Panc1 (cell line): ENCODE measurements around the gene NR2E1. TPM values are rescaled to one million over a fixed set of nuclear protein-coding genes. Genes with fewer than 3 reads are reported as not detected.

ENCODE experiments used
- ATAC-seq: fragments of 200-7000 bp; cut with Tn5 transposase; 2 replicates; pipeline ENCODE4 v1.9.1; 2020; ENCODE audit warnings: mild to moderate bottlenecking, moderate library complexity
- BruUV-seq: library from RNA; stranded (reverse); fragments of 400-500 nt; replicated peaks from 2 replicates; lab custom pipeline; 2021; lab: Mats Ljungman, UMichigan
- CTCF ChIA-PET: fragments of 300-600 bp; sonication (Branson Sonifier 250); formaldehyde crosslinking; loops from one replicate; lab custom pipeline; 2022; ENCODE audit warnings: antibody characterized with exemption; lab: Charles Lee
- POLR2A ChIA-PET: fragments of 300-600 bp; sonication (Branson Sonifier 250); formaldehyde crosslinking; loops from one replicate; lab custom pipeline; 2022; ENCODE audit warnings: antibody characterized with exemption; lab: Charles Lee
- DNase-seq: peaks from one replicate; pipeline ENCODE4 v3.0.0-alpha.2; 2010; ENCODE audit warnings: low read depth, low spot score
- H3K27ac ChIP-seq: 2 replicates; pipeline ENCODE4 v1.5.1; 2011; ENCODE audit warnings: mild to moderate bottlenecking, low read length, inconsistent platforms
- H3K27me3 ChIP-seq: fragments of 200-500 bp; sonication (Bioruptor generic); 2 replicates; pipeline ENCODE4 v1.6.0; 2014; ENCODE audit warnings: low read length, inconsistent platforms; ENCODE audit not compliant: control insufficient read depth, insufficient read depth
- H3K36me3 ChIP-seq: fragments of 200-500 bp; sonication (Bioruptor generic); 2 replicates; pipeline ENCODE4 v1.5.1; 2014; ENCODE audit warnings: inconsistent platforms, mild to moderate bottlenecking, low read length, moderate library complexity; ENCODE audit not compliant: control insufficient read depth, insufficient read depth
- H3K4me1 ChIP-seq: 2 replicates; pipeline ENCODE4 v1.5.1; 2011; ENCODE audit warnings: inconsistent platforms, mild to moderate bottlenecking, low read length, moderate library complexity; ENCODE audit not compliant: control insufficient read depth, insufficient read depth
- H3K4me3 ChIP-seq, 2 experiments: 2 replicates each; pipeline ENCODE4 v1.5.1; 2011 to 2012; ENCODE audit warnings: low read depth in 2 of 2, low read length in 2 of 2, mild to moderate bottlenecking in 2 of 2, inconsistent platforms in 1 of 2, moderate library complexity in 1 of 2
- H3K9me3 ChIP-seq: fragments of 200-500 bp; sonication (Bioruptor generic); 2 replicates; pipeline ENCODE4 v1.5.1; 2014; ENCODE audit warnings: low read depth, mild to moderate bottlenecking, inconsistent platforms, low read length, moderate library complexity; ENCODE audit not compliant: control insufficient read depth, insufficient read depth
- POLR2AphosphoS5 ChIP-seq: IDR thresholded peaks from 2 replicates; pipeline ENCODE4 v1.6.1; 2012; ENCODE audit warnings: mild to moderate bottlenecking, low read depth, low read length, moderate library complexity
- SIN3A ChIP-seq: IDR thresholded peaks from 2 replicates; pipeline ENCODE4 v1.6.1; 2012; ENCODE audit warnings: low read depth, mild to moderate bottlenecking, low read length, moderate library complexity, borderline replicate concordance; ENCODE audit not compliant: insufficient read depth
- TCF7L2 ChIP-seq: IDR thresholded peaks from 2 replicates; pipeline ENCODE4 v1.6.1; 2011; ENCODE audit warnings: mild to moderate bottlenecking, low read depth, low read length, inconsistent platforms
- in situ Hi-C: cut with HindIII; loops from 2 replicates; pipeline ENCODE4 v1.10.0; 2016; ENCODE audit warnings: low sequenced_read_pairs, low pct_unique_long_range_greater_than_20kb
- intact Hi-C: fragments of 100-400 bp; cut with micrococcal nuclease; formaldehyde crosslinking; loops from one replicate; pipeline ENCODE4 v1.10.0; 2022; ENCODE audit not compliant: unreplicated experiment
- total RNA-seq: library from RNA; stranded (reverse); gene quantifications from one replicate; pipeline ENCODE4 v1.2.1, GENCODE V29; 2021; ENCODE audit not compliant: unreplicated experiment
- TF ChIP-seq, protein P1 (sequence below), 2 experiments: IDR thresholded peaks; 2 replicates each; pipeline ENCODE4 v1.6.1; 2011 to 2012; ENCODE audit warnings: low read depth in 2 of 2, control low read depth in 1 of 2, low read length in 1 of 2, mild to moderate bottlenecking in 1 of 2, moderate library complexity in 1 of 2; ENCODE audit not compliant: insufficient read depth in 1 of 2
- TF ChIP-seq, protein P2 (sequence below): fragments of 450-650 bp; IDR thresholded peaks from 2 replicates; pipeline ENCODE4 v1.5.1; 2017; ENCODE audit warnings: mild to moderate bottlenecking

NR2E1 gene
- total RNA-seq, 1 experiment from 2014 or later: 0.13 TPM

DNA sequence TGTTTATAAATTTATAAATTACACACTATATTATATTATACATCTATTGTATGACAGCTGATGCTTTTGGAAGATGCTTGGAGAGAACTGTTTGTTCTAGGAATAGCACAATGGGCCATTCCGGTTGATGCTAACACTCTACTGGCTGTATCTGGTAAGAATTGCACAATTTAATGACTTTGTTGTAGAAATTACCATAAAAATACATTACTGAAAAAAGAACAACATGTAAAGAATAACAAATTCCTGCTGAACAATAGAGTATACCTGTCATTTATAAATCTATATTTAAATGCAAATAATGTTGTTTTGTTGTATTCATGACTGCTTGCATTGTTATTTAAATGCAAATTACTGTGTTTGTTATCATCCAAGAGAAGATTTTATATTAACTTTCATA, 14.4 kb downstream of the NR2E1 start:
- DNase-seq (no peak), ATAC-seq (no peak)
- CTCF ChIA-PET: no interaction called here
- BruUV-seq: no TSS peak
- Histone ChIP-seq H3K4me1 (no peaks in the 10 kb centered on the region; the same call in 1 of the 2 replicates), H3K4me3 (no peak overlapping the region), H3K9me3 (no peaks in the 10 kb centered on the region), H3K27me3 (peaks cover 4% of the 10 kb centered on the region; the same call in 1 of the 2 replicates), H3K27ac (no peak overlapping the region), H3K36me3 (no peaks in the 10 kb centered on the region)
- TF ChIP-seq, protein P1, sequence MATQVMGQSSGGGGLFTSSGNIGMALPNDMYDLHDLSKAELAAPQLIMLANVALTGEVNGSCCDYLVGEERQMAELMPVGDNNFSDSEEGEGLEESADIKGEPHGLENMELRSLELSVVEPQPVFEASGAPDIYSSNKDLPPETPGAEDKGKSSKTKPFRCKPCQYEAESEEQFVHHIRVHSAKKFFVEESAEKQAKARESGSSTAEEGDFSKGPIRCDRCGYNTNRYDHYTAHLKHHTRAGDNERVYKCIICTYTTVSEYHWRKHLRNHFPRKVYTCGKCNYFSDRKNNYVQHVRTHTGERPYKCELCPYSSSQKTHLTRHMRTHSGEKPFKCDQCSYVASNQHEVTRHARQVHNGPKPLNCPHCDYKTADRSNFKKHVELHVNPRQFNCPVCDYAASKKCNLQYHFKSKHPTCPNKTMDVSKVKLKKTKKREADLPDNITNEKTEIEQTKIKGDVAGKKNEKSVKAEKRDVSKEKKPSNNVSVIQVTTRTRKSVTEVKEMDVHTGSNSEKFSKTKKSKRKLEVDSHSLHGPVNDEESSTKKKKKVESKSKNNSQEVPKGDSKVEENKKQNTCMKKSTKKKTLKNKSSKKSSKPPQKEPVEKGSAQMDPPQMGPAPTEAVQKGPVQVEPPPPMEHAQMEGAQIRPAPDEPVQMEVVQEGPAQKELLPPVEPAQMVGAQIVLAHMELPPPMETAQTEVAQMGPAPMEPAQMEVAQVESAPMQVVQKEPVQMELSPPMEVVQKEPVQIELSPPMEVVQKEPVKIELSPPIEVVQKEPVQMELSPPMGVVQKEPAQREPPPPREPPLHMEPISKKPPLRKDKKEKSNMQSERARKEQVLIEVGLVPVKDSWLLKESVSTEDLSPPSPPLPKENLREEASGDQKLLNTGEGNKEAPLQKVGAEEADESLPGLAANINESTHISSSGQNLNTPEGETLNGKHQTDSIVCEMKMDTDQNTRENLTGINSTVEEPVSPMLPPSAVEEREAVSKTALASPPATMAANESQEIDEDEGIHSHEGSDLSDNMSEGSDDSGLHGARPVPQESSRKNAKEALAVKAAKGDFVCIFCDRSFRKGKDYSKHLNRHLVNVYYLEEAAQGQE (IDR thresholded peaks at IDR 0.05; ENCODE audit: insufficient read depth in 1 of 2, low read depth in 2 of 2, low read length in 1 of 2): no peak
- TF ChIP-seq, protein P2, sequence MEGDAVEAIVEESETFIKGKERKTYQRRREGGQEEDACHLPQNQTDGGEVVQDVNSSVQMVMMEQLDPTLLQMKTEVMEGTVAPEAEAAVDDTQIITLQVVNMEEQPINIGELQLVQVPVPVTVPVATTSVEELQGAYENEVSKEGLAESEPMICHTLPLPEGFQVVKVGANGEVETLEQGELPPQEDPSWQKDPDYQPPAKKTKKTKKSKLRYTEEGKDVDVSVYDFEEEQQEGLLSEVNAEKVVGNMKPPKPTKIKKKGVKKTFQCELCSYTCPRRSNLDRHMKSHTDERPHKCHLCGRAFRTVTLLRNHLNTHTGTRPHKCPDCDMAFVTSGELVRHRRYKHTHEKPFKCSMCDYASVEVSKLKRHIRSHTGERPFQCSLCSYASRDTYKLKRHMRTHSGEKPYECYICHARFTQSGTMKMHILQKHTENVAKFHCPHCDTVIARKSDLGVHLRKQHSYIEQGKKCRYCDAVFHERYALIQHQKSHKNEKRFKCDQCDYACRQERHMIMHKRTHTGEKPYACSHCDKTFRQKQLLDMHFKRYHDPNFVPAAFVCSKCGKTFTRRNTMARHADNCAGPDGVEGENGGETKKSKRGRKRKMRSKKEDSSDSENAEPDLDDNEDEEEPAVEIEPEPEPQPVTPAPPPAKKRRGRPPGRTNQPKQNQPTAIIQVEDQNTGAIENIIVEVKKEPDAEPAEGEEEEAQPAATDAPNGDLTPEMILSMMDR: no peak
- TF ChIP-seq TCF7L2: no peak
- TF ChIP-seq POLR2AphosphoS5: no peak
- no peak for TF ChIP-seq SIN3A
- POLR2A ChIA-PET: no interaction called here
- in situ Hi-C loops (no loop called here), intact Hi-C loops (no loop called here)

DNA sequence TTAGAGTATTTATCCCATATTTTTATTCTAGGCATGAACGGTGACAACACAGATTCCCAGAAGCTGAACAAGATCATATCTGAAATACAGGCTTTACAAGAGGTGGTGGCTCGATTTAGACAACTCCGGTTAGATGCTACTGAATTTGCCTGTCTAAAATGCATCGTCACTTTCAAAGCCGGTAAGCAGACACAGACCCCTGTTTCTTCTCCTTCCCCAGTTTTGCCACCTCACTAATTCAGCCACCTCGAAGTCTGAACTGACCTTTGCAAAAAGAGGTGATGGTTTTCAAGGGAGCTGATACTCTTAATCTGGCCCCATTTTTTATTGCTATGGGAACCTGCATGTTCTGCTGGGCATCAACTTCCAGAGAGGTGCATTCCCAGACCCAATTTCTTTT, 15.0 kb downstream of the NR2E1 start:
- DNase-seq: no peak
- TF ChIP-seq, protein P2: no peak
- TF ChIP-seq SIN3A: no peak
- TF ChIP-seq, protein P1 (IDR thresholded peaks at IDR 0.05; ENCODE audit: insufficient read depth in 1 of 2, low read depth in 2 of 2, low read length in 1 of 2): no peak
- peaks cover 4% of the 10 kb centered on the region; the same call in 1 of the 2 replicates for H3K27me3 ChIP-seq
- H3K4me1 ChIP-seq: no peaks in the 10 kb centered on the region; the same call in 1 of the 2 replicates
- ChIA-PET CTCF (no interaction called here), POLR2A (no interaction called here)
- H3K27ac ChIP-seq: no peak overlapping the region
- no peaks in the 10 kb centered on the region for H3K9me3 ChIP-seq
- intact Hi-C loops: no loop called here
- no peak overlapping the region for H3K4me3 ChIP-seq
- no TSS peak for BruUV-seq
- no peaks in the 10 kb centered on the region for H3K36me3 ChIP-seq
- ATAC-seq: no peak
- in situ Hi-C loops: no loop called here
